IMR-90 (cell line): ENCODE measurements around the gene CPLX4. TPM values are rescaled to one million over a fixed set of nuclear protein-coding genes. Genes with fewer than 3 reads are reported as not detected.

Source experiments
- ATAC-seq: fragments of 200-7000 bp; cut with Tn5 transposase; 2 replicates; pipeline ENCODE4 v1.9.1; 2020; ENCODE audit warnings: low read depth, mild to moderate bottlenecking, moderate library complexity
- BruUV-seq: library from RNA; stranded (reverse); fragments of 400-500 nt; replicated peaks from 2 replicates; lab custom pipeline; 2021; lab: Mats Ljungman, UMichigan
- CTCF ChIA-PET: fragments of 300-600 bp; formaldehyde crosslinking; extraction: SDS; loops from one replicate; lab custom pipeline; 2021; ENCODE audit warnings: antibody characterized with exemption; lab: Yijun Ruan, JAX
- POLR2A ChIA-PET: fragments of 300-600 bp; sonication (Branson Sonifier 250); formaldehyde crosslinking; loops from one replicate; lab custom pipeline; 2022; ENCODE audit warnings: antibody characterized with exemption; ENCODE audit not compliant: unreplicated experiment; lab: Charles Lee
- DNase-seq: peaks from one replicate; pipeline ENCODE4 v3.0.0; 2013
- H2AFZ ChIP-seq: replicated peaks from 2 replicates; pipeline ENCODE3; 2013; ENCODE audit warnings: low read length, mild to moderate bottlenecking; ENCODE audit not compliant: poor library complexity
- H2AK5ac ChIP-seq: 2 replicates; pipeline ENCODE4 v1.6.1; 2013; ENCODE audit warnings: low read depth, low read length, inconsistent platforms
- H2AK9ac ChIP-seq: replicated peaks from 2 replicates; pipeline ENCODE3; 2013; ENCODE audit warnings: mild to moderate bottlenecking, low read depth, low read length, moderate library complexity; ENCODE audit not compliant: poor library complexity
- H2BK120ac ChIP-seq: 2 replicates; pipeline ENCODE4 v1.6.1; 2013; ENCODE audit warnings: low read depth, low read length, inconsistent platforms
- H2BK15ac ChIP-seq: 3 replicates; pipeline ENCODE4 v1.6.1; 2013; ENCODE audit warnings: low read depth, low read length, inconsistent platforms
- H2BK20ac ChIP-seq: 2 replicates; pipeline ENCODE4 v1.6.1; 2013; ENCODE audit warnings: low read depth, mild to moderate bottlenecking, inconsistent platforms, low read length, moderate library complexity
- H2BK5ac ChIP-seq: 2 replicates; pipeline ENCODE4 v1.6.1; 2013; ENCODE audit warnings: mild to moderate bottlenecking, low read depth, low read length, inconsistent platforms; ENCODE audit not compliant: poor library complexity, severe bottlenecking
- H3K14ac ChIP-seq: replicated peaks from 2 replicates; pipeline ENCODE4 v1.6.1; 2013; ENCODE audit warnings: low read depth, low read length, inconsistent platforms
- H3K18ac ChIP-seq: 2 replicates; pipeline ENCODE4 v1.6.1; 2013; ENCODE audit warnings: low read depth, low read length, control low read depth
- H3K23ac ChIP-seq: 2 replicates; pipeline ENCODE4 v1.6.1; 2013; ENCODE audit warnings: low read depth, low read length, inconsistent platforms
- H3K27ac ChIP-seq: 2 replicates; pipeline ENCODE4 v1.5.1; 2013; ENCODE audit warnings: mild to moderate bottlenecking, control low read depth, low read length; ENCODE audit not compliant: insufficient read depth
- H3K27me3 ChIP-seq: 2 replicates; pipeline ENCODE4 v1.6.1; 2013; ENCODE audit warnings: low read length; ENCODE audit not compliant: control insufficient read depth, insufficient read depth
- H3K36me3 ChIP-seq: 2 replicates; pipeline ENCODE4 v1.6.1; 2013; ENCODE audit warnings: low read length, mixed read lengths; ENCODE audit not compliant: control insufficient read depth, insufficient read depth
- H3K4ac ChIP-seq: 2 replicates; pipeline ENCODE4 v1.6.1; 2013; ENCODE audit warnings: low read depth, low read length, inconsistent platforms
- H3K4me1 ChIP-seq: 2 replicates; pipeline ENCODE4 v1.6.1; 2013; ENCODE audit warnings: low read length, mixed read lengths; ENCODE audit not compliant: control insufficient read depth, insufficient read depth
- H3K4me2 ChIP-seq: 2 replicates; pipeline ENCODE4 v1.6.1; 2013; ENCODE audit warnings: low read depth, mild to moderate bottlenecking, control low read depth, low read length, moderate library complexity
- H3K4me3 ChIP-seq: 2 replicates; pipeline ENCODE4 v1.5.1; 2013; ENCODE audit warnings: low read depth, mild to moderate bottlenecking, control low read depth, low read length, moderate library complexity; ENCODE audit not compliant: insufficient read depth
- H3K56ac ChIP-seq: 2 replicates; pipeline ENCODE4 v1.6.1; 2013; ENCODE audit warnings: low read length, inconsistent platforms; ENCODE audit not compliant: insufficient read depth; ENCODE audit errors: extremely low read depth
- H3K79me1 ChIP-seq, 2 experiments: 2 replicates each; pipeline ENCODE4 v1.6.1; 2013; ENCODE audit warnings: low read length in 2 of 2, inconsistent platforms in 1 of 2, low read depth in 1 of 2
- H3K9ac ChIP-seq: 2 replicates; pipeline ENCODE4 v1.6.1; 2013; ENCODE audit warnings: low read depth, low read length, control low read depth
- H3K9me1 ChIP-seq: 2 replicates; pipeline ENCODE4 v1.6.1; 2013; ENCODE audit warnings: low read length, inconsistent platforms; ENCODE audit not compliant: insufficient read depth
- H3K9me3 ChIP-seq: 2 replicates; pipeline ENCODE4 v1.6.1; 2013; ENCODE audit warnings: low read length; ENCODE audit not compliant: control insufficient read depth, insufficient read depth
- H4K20me1 ChIP-seq: 2 replicates; pipeline ENCODE4 v1.6.1; 2013; ENCODE audit warnings: low read length, inconsistent platforms; ENCODE audit not compliant: insufficient read depth
- H4K5ac ChIP-seq: 2 replicates; pipeline ENCODE4 v1.6.1; 2013; ENCODE audit warnings: mild to moderate bottlenecking, low read depth, low read length, control low read depth
- H4K8ac ChIP-seq, 2 experiments: 2 replicates each; pipeline ENCODE4 v1.6.1; 2013; ENCODE audit warnings: low read depth in 2 of 2, low read length in 2 of 2, control low read depth in 1 of 2, inconsistent platforms in 1 of 2
- H4K91ac ChIP-seq: 2 replicates; pipeline ENCODE4 v1.6.1; 2013; ENCODE audit warnings: low read depth, low read length, inconsistent platforms; ENCODE audit not compliant: insufficient read depth
- ELK1 ChIP-seq: fragments of 150-350 bp; IDR thresholded peaks from 2 replicates; pipeline ENCODE4 v1.6.1; 2016; ENCODE audit warnings: low read depth, mild to moderate bottlenecking, low read length, moderate library complexity, borderline replicate concordance
- WGBS, 2 experiments: methylation state at CpG; one replicate each; pipeline versions ENCODE4 v1.1.5 to v1.1.7; 2013; ENCODE audit warnings: missing lambda C conversion rate in 2 of 2; ENCODE audit not compliant: insufficient read length in 1 of 2; ENCODE audit errors: extremely low coverage in 2 of 2; 5-methylcytosine and 5-hydroxymethylcytosine counted together
- dilution Hi-C: fragments of 300-500 bp; cut with HindIII; formaldehyde crosslinking; loops from one replicate; pipeline ENCODE4 v1.14.3; 2018; ENCODE audit warnings: low sequenced_read_pairs; ENCODE audit not compliant: unreplicated experiment
- in situ Hi-C: fragments of 300-500 bp; cut with MboI; formaldehyde crosslinking; loops from 3 replicates; pipeline ENCODE4 v1.14.3; 2019; ENCODE audit warnings: low sequenced_read_pairs, inconsistent platforms, mixed read lengths
- intact Hi-C: fragments of 100-400 bp; cut with micrococcal nuclease; formaldehyde crosslinking; loops from 2 replicates; pipeline ENCODE4 v1.10.0; 2022
- polyA plus RNA-seq, 3 experiments: library from polyadenylated mRNA; depleted of rRNA; stranded (reverse); fragments of >200 nt; gene quantifications; 2 replicates each; pipeline ENCODE4 v1.2.3, GENCODE V29; 2012; ENCODE audit warnings: low replicate concordance in 1 of 3
- total RNA-seq: library from RNA; depleted of rRNA; stranded (reverse); fragments of >200 nt; gene quantifications from 2 replicates; pipeline ENCODE4 v1.2.3, GENCODE V29; 2012

CPLX4 gene
- total and polyA plus RNA-seq, 2 of the 4 experiments (the other 2 are of a cell fraction) = not detected

GRCh38 chr18:59305295-59305694, 13.2 kb downstream of the CPLX4 start:
- Histone ChIP-seq H3K9ac (no peak overlapping the region), H2AK9ac (no peak overlapping the region), H3K23ac (no peak overlapping the region), H2BK20ac (no peak overlapping the region), H3K27ac (no peak overlapping the region), H3K4me3 (no peak overlapping the region), H3K27me3 (peaks cover 59% of the 10 kb centered on the region), H3K4me1 (peaks cover 2% of the 10 kb centered on the region; the same call in 1 of the 2 replicates), H3K4me2 (no peak overlapping the region), H4K20me1 (no peaks in the 10 kb centered on the region), H3K14ac (no peak overlapping the region), H3K36me3 (no peaks in the 10 kb centered on the region), H3K79me1 (no peaks in the 10 kb centered on the region), H2BK5ac (no peak overlapping the region), H4K8ac (no peak overlapping the region), H3K9me3 (no peaks in the 10 kb centered on the region), H2AK5ac (no peak overlapping the region), H2BK120ac (no peak overlapping the region), H3K56ac (no peak overlapping the region), H3K4ac (no peak overlapping the region), H4K5ac (no peak overlapping the region), H3K18ac (no peak overlapping the region), H4K91ac (no peak overlapping the region), H2BK15ac (no peak overlapping the region), H2AFZ (no peak overlapping the region), H3K9me1 (no peaks in the 10 kb centered on the region)
- dilution Hi-C loops = no loop called here
- 70% methylated on average over 3 of the region's 4 CpGs; no CpG with 5 or more reads in 1 of the 2 experiments for WGBS, 2 experiments
- DNase-seq (no peak), ATAC-seq (no peak)
- no peak for TF ChIP-seq ELK1
- no TSS peak for BruUV-seq
- ChIA-PET POLR2A (no interaction called here), CTCF (no interaction called here)
- intact Hi-C loops = no loop called here
- in situ Hi-C loops = loop anchor here (5.0 kb wide), 1 partner anchor 92 kb away; no protein-coding TSS in a partner anchor
